Gastrocnemius medialis (tissue), 4 donors: ENCODE data around the gene SLC24A3. TPM values are rescaled to one million over a fixed set of nuclear protein-coding genes. Genes with fewer than 3 reads are reported as not detected.

Experiments
- ATAC-seq, 2 donors: fragments of 150-250 bp; one replicate each; pipeline ENCODE4 v1.9.1; 2016
- DNase-seq, 2 donors: peaks; one replicate each; pipeline ENCODE4 v3.0.0-alpha.2; 2019
- H3K27ac ChIP-seq, 4 donors: fragments of 200-600 bp; sonication (generic); 1 replicate in 1 of 4; 2 replicates in 3 of 4; pipeline ENCODE4 v1.5.1; 2016 to 2018; ENCODE audit warnings: mild to moderate bottlenecking in 2 of 4, moderate library complexity in 1 of 4
- H3K27me3 ChIP-seq, 3 donors: fragments of 200-600 bp; sonication (generic) in 2 of 3; 1 replicate in 1 of 3; 2 replicates in 2 of 3; pipeline versions ENCODE4 v1.5.1 to v1.6.0; 2016 to 2019; ENCODE audit warnings: mild to moderate bottlenecking in 1 of 3, moderate library complexity in 1 of 3
- H3K36me3 ChIP-seq, 2 donors: fragments of 200-600 bp; sonication (generic) in 1 of 2; one replicate each; pipeline ENCODE4 v1.5.1; 2017 to 2018
- H3K4me1 ChIP-seq, 2 donors: fragments of 200-600 bp; sonication (generic) in 1 of 2; one replicate each; pipeline ENCODE4 v1.5.1; 2016 to 2017; ENCODE audit warnings: mild to moderate bottlenecking in 2 of 2
- H3K4me3 ChIP-seq, 4 donors: fragments of 200-600 bp; sonication (generic) in 3 of 4; 1 replicate in 1 of 4; 2 replicates in 3 of 4; pipeline ENCODE4 v1.5.1; 2016 to 2019; ENCODE audit warnings: mild to moderate bottlenecking in 2 of 4
- H3K9me3 ChIP-seq, 3 donors: fragments of 200-600 bp; sonication (generic) in 2 of 3; 1 replicate in 1 of 3; 2 replicates in 2 of 3; pipeline ENCODE4 v1.5.1; 2016 to 2019
- POLR2A ChIP-seq, 2 donors: fragments of 450-650 bp; IDR thresholded peaks; one replicate each; pipeline ENCODE4 v1.6.1; 2017; ENCODE audit warnings: antibody characterized with exemption in 2 of 2, mild to moderate bottlenecking in 2 of 2, moderate library complexity in 2 of 2
- in situ Hi-C, 4 donors: fragments of 200-750 bp; cut with MboI; loops; one replicate each; pipeline versions ENCODE4 v1.15.0 to v1.8.0; 2017; ENCODE audit warnings: low sequenced_read_pairs in 4 of 4
- intact Hi-C: fragments of 100-400 bp; cut with DNase I; formaldehyde crosslinking; loops from one replicate; pipeline ENCODE4 v1.15.1; 2023; ENCODE audit warnings: low total_unique reads
- total RNA-seq, 4 donors: library from RNA; depleted of rRNA; stranded (reverse); fragments of >200 nt; gene quantifications; one replicate each; pipeline versions ENCODE4 v1.1.0 to v1.2.3, GENCODE V29; 2016
- TF ChIP-seq, protein P1 (sequence below), 5 experiments: fragments of 450-650 bp in 3 of 5; fragments of 200-600 bp in 2 of 5; sonication (generic) in 2 of 5; IDR thresholded peaks in 4 of 5; conservative IDR thresholded peaks in 1 of 5; 1 replicate in 4 of 5; 2 replicates in 1 of 5; pipeline ENCODE4 v1.5.1; 2016 to 2019; ENCODE audit warnings: antibody characterized with exemption in 5 of 5, mild to moderate bottlenecking in 3 of 5, moderate library complexity in 3 of 5

Gene SLC24A3
- total RNA-seq, 4 donors from 2014 or later = 3.3 to 7.8 (median 6.7) TPM

DNA sequence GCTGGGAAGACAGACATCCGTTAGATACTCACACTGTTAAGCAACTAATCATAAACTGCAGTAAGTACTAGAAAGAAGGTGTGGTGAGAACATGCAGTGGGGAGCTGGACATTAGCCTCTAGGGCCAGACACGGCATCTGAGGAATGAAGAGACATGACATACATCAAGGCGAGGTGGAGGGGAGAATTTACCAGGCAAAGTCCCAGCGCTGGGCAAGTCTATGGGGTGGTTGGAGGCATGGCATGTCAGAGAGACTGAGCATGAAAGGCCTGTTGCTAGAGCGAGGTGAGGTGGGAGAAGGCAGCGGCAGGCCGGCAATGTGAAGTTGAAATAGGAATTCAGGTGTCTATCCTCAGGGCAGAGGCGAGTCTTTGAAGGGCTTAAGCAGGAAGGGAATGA is 31.8 kb downstream of the SLC24A3 start:
- H3K9me3 ChIP-seq = no peaks in the 10 kb centered on the region
- TF ChIP-seq, protein P1, sequence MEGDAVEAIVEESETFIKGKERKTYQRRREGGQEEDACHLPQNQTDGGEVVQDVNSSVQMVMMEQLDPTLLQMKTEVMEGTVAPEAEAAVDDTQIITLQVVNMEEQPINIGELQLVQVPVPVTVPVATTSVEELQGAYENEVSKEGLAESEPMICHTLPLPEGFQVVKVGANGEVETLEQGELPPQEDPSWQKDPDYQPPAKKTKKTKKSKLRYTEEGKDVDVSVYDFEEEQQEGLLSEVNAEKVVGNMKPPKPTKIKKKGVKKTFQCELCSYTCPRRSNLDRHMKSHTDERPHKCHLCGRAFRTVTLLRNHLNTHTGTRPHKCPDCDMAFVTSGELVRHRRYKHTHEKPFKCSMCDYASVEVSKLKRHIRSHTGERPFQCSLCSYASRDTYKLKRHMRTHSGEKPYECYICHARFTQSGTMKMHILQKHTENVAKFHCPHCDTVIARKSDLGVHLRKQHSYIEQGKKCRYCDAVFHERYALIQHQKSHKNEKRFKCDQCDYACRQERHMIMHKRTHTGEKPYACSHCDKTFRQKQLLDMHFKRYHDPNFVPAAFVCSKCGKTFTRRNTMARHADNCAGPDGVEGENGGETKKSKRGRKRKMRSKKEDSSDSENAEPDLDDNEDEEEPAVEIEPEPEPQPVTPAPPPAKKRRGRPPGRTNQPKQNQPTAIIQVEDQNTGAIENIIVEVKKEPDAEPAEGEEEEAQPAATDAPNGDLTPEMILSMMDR (IDR thresholded peaks at IDR 0.05 in 4 of 5, conservative IDR thresholded peaks at IDR 0.05 in 1 of 5) = no peak
- no peak for TF ChIP-seq POLR2A (IDR thresholded peaks at IDR 0.05)
- no peaks in the 10 kb centered on the region for H3K4me1 ChIP-seq
- H3K27me3 ChIP-seq = no peaks in the 10 kb centered on the region
- ATAC-seq = no peak
- no peak overlapping the region for H3K27ac ChIP-seq
- intact Hi-C loops = no loop called here
- H3K36me3 ChIP-seq = no peaks in the 10 kb centered on the region
- in situ Hi-C loops = no loop called here
- H3K4me3 ChIP-seq = no peak overlapping the region
- no peak for DNase-seq

DNA sequence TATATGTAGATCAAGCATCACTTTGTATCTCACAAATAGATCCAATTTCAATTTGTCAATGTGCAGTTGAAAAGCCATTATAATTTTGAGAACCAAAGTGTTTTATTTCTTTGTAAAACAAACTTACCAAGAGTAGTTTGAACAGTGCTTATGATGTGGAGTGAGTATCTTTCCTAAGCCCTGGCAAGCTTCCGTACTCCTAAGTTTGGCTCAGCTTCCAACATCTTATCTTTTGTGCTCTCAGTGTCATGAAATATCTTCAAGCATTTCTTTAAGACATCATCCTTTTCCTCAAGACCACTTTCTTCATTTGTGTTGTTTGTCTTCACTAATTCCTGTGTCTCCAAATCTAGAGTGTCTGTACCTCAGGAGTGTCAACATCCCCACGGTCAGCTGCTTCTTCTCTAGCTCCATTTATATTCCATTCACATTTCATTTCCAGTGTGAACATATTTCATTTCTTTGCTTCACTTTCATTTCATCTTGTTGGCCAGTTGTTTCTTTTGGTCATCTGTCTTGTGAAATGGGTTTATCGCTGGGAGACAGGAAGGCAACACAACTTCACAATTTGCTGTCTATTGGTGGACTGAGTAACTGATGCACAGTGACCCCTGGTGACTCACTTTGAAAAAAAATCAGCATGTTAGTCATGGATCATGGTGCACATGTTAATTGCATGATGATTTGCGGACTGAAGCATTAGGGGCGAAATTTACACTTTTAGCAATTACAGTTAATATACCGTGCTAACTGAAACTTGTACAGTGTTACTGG is 36.9 kb downstream of the SLC24A3 start:
- no peaks in the 10 kb centered on the region for H3K9me3 ChIP-seq
- H3K27me3 ChIP-seq = no peaks in the 10 kb centered on the region
- H3K4me1 ChIP-seq = peaks cover 3 to 5% of the 10 kb centered on the region in 2 donors
- H3K36me3 ChIP-seq = no peaks in the 10 kb centered on the region
- ATAC-seq = no peak
- no peak for DNase-seq
- in situ Hi-C loops (no loop called here), intact Hi-C loops (loop anchor here (5.0 kb wide), 1 partner anchor 37 kb away; the partner anchor contains the start of gene SLC24A3)
- TF ChIP-seq POLR2A (IDR thresholded peaks at IDR 0.05) = no peak
- TF ChIP-seq, protein P1 (IDR thresholded peaks at IDR 0.05 in 4 of 5, conservative IDR thresholded peaks at IDR 0.05 in 1 of 5) = no peak
- no peak overlapping the region for H3K27ac ChIP-seq
- H3K4me3 ChIP-seq = no peak overlapping the region

DNA sequence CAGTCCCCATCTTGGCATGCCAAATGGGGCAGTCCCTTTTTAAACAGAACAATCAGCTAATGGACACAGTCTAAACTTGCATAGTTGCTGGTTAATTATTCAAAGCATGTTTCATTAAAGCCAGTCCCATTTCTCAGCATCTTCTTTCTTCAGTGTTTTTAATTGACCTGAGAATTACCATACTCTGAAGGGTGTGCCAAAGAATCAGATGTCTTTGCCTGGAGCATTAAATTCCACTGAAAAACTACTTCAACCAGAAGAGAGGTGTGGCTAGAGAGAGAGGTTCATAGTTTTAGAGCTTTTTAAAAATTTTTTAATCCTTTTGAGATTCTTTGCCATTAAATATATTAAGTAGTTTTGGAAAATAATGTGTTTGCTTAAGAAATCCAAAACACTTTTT is 37.9 kb downstream of the SLC24A3 start:
- Histone ChIP-seq H3K27ac (no peak overlapping the region), H3K27me3 (no peaks in the 10 kb centered on the region), H3K9me3 (no peaks in the 10 kb centered on the region), H3K4me1 (peaks cover 3 to 5% of the 10 kb centered on the region in 2 donors), H3K4me3 (no peak overlapping the region), H3K36me3 (no peaks in the 10 kb centered on the region)
- intact Hi-C loops (no loop called here), in situ Hi-C loops (no loop called here)
- ATAC-seq = no peak
- no peak for TF ChIP-seq POLR2A (IDR thresholded peaks at IDR 0.05)
- TF ChIP-seq, protein P1 (IDR thresholded peaks at IDR 0.05 in 4 of 5, conservative IDR thresholded peaks at IDR 0.05 in 1 of 5) = no peak
- DNase-seq = no peak

DNA sequence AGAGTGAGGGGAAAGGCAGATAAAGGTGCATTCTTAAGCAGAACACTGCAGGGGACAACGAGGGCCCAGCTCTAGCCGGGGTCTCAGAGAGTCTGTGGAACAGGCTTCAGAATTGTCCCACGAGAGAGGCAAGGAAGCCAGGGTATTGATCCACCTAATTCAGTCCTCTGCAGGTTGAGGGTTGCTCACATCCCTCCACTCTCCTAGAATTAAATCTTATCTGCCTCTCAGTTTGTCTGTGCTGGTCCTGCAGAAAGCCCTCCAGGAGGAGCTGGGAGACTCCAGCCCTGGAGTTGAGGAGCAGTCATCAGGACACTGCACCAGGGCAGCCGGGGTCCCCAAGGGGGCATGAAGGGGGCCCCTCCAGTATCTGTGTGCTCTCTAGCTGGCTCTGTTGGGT is 39.1 kb downstream of the SLC24A3 start:
- DNase-seq = no peak
- intact Hi-C loops (no loop called here), in situ Hi-C loops (no loop called here)
- Histone ChIP-seq H3K9me3 (no peaks in the 10 kb centered on the region), H3K36me3 (no peaks in the 10 kb centered on the region), H3K4me3 (no peak overlapping the region), H3K27me3 (no peaks in the 10 kb centered on the region), H3K4me1 (peaks cover 5% of the 10 kb centered on the region in 2 donors), H3K27ac (no peak overlapping the region)
- TF ChIP-seq, protein P1 (IDR thresholded peaks at IDR 0.05 in 4 of 5, conservative IDR thresholded peaks at IDR 0.05 in 1 of 5) = no peak
- TF ChIP-seq POLR2A (IDR thresholded peaks at IDR 0.05) = no peak
- ATAC-seq = no peak
